K562 (cell line): ENCODE results near the gene KRT16. TPM values are rescaled to one million over a fixed set of nuclear protein-coding genes. Genes with fewer than 3 reads are reported as not detected.
"Not testable (repeated sequence)": the region's sequence is repeated elsewhere in the genome, so short reads cannot be mapped to it uniquely, and the experiment has no call there.

Source experiments
- ATAC-seq: fragments of 200-7000 bp; cut with Tn5 transposase; 3 replicates; pipeline ENCODE4 v1.9.1; 2020; ENCODE audit warnings: moderate library complexity
- BruUV-seq: library from RNA; stranded (reverse); fragments of 400-500 nt; replicated peaks from 2 replicates; lab custom pipeline; 2021; lab: Mats Ljungman, UMichigan
- CTCF ChIA-PET: fragments of 300-600 bp; formaldehyde crosslinking; extraction: SDS; loops from one replicate; lab custom pipeline; 2021; ENCODE audit warnings: low intra/inter-chr PET ratio; lab: Yijun Ruan, JAX
- POLR2A ChIA-PET: fragments of 300-600, 350-650 bp; sonication (Branson Sonifier 250); formaldehyde crosslinking; extraction: SDS; loops from one replicate; lab custom pipeline; 2021; ENCODE audit warnings: antibody characterized with exemption, inconsistent platforms; lab: Yijun Ruan, JAX
- DNase-seq, 4 experiments: peaks; one replicate each; pipeline versions ENCODE4 v3.0.0 to v3.0.0-alpha.2; 2011 to 2018; ENCODE audit warnings: low spot score in 3 of 4, mixed read lengths in 3 of 4; ENCODE audit errors: extremely low read depth in 1 of 4
- FAIRE-seq: peaks from 2 replicates; lab custom pipeline; 2011; peaks lifted over from hg19 to GRCh38; lab: Jason Lieb, UNC
- H2AFZ ChIP-seq: 2 replicates; pipeline ENCODE4 v1.6.0; 2011; ENCODE audit warnings: low read depth, low read length, control low read depth, inconsistent platforms
- H3K27ac ChIP-seq: fragments of 200-600 bp; 3 replicates; pipeline ENCODE4 v1.8.0; 2011; ENCODE audit warnings: low read depth, mild to moderate bottlenecking, control low read depth, inconsistent platforms, low read length, moderate library complexity, mixed read lengths; ENCODE audit errors: extremely low read depth
- H3K27me3 ChIP-seq, 2 experiments: fragments of 300-600 bp in 1 of 2; 2 replicates in 1 of 2; 3 replicates in 1 of 2; pipeline versions ENCODE4 v1.6.0 to v1.8.0; 2011; ENCODE audit warnings: inconsistent platforms in 2 of 2, low read length in 2 of 2, mild to moderate bottlenecking in 1 of 2, mixed read lengths in 1 of 2, moderate library complexity in 1 of 2; ENCODE audit not compliant: control insufficient read depth in 2 of 2, insufficient read depth in 2 of 2
- H3K36me3 ChIP-seq: fragments of 300-600 bp; 3 replicates; pipeline ENCODE4 v1.8.0; 2011; ENCODE audit warnings: mild to moderate bottlenecking, low read length, inconsistent platforms; ENCODE audit not compliant: control insufficient read depth, insufficient read depth
- H3K4me1 ChIP-seq, 2 experiments: fragments of 200-600 bp in 1 of 2; replicated peaks in 1 of 2; 2 replicates in 1 of 2; 3 replicates in 1 of 2; pipeline versions ENCODE4 v1.5.1 to v1.8.0; 2011; ENCODE audit warnings: inconsistent platforms in 2 of 2, low read length in 2 of 2, mild to moderate bottlenecking in 1 of 2, mixed read lengths in 1 of 2, moderate library complexity in 1 of 2; ENCODE audit not compliant: control insufficient read depth in 2 of 2, insufficient read depth in 2 of 2
- H3K4me2 ChIP-seq: 2 replicates; pipeline ENCODE4 v1.6.1; 2011; ENCODE audit warnings: low read length, control low read depth, inconsistent platforms, mixed read lengths; ENCODE audit not compliant: insufficient read depth
- H3K4me3 ChIP-seq: fragments of 200-600 bp; sonication (generic), shearing (Covaris generic); 2 replicates; pipeline ENCODE4 v1.5.1; 2016; ENCODE audit warnings: control low read depth, inconsistent platforms
- H3K79me2 ChIP-seq: fragments of 200-600 bp; 3 replicates; pipeline ENCODE4 v1.8.0; 2011; ENCODE audit warnings: low read length, inconsistent platforms; ENCODE audit not compliant: control insufficient read depth, insufficient read depth
- H3K9ac ChIP-seq, 2 experiments: 2 replicates each; pipeline versions ENCODE4 v1.6.0 to v1.6.1; 2011; ENCODE audit warnings: low read depth in 2 of 2, low read length in 2 of 2, control low read depth in 1 of 2, inconsistent platforms in 1 of 2, mild to moderate bottlenecking in 1 of 2, mixed read lengths in 1 of 2; ENCODE audit not compliant: insufficient read depth in 1 of 2
- H3K9me1 ChIP-seq: one replicate; pipeline ENCODE4 v1.6.0; 2011; ENCODE audit warnings: inconsistent platforms, mild to moderate bottlenecking, low read length, moderate library complexity; ENCODE audit not compliant: control insufficient read depth, insufficient read depth
- H3K9me3 ChIP-seq: replicated peaks from 2 replicates; pipeline ENCODE4 v1.5.1; 2011; ENCODE audit warnings: low read depth, low read length, inconsistent platforms; ENCODE audit not compliant: control insufficient read depth, insufficient read depth
- H4K20me1 ChIP-seq: replicated peaks from 2 replicates; pipeline ENCODE4 v1.6.1; 2011; ENCODE audit warnings: low read length, inconsistent platforms, mixed read lengths; ENCODE audit not compliant: control insufficient read depth, insufficient read depth
- WGBS: fragments of 100-300 bp; shearing (Covaris generic); methylation state at CpG from one replicate; pipeline ENCODE4 v1.1.6; 2016; ENCODE audit warnings: low coverage, mixed read lengths; ENCODE audit not compliant: insufficient coverage; ENCODE audit errors: missing lambda C conversion rate; 5-methylcytosine and 5-hydroxymethylcytosine counted together
- in situ Hi-C: fragments of 300-500 bp; cut with MboI; formaldehyde crosslinking; loops from 4 replicates; pipeline ENCODE4 v1.15.0; 2018; ENCODE audit warnings: inconsistent platforms, mixed read lengths
- intact Hi-C: fragments of 100-400 bp; cut with micrococcal nuclease; formaldehyde crosslinking; loops from 2 replicates; pipeline ENCODE4 v1.14.2; 2022
- polyA plus RNA-seq, 8 experiments: library from polyadenylated mRNA; depleted of rRNA in 4 of 8; stranded (reverse) in 5 of 8; unstranded in 3 of 8; fragments of >200 nt; fragmentation: Nextera tagmentation in 2 of 8; fragmentation: Illumina TruSeq in 1 of 8; extraction: Ambion mirVana in 2 of 8; extraction: Trizol in 1 of 8; gene quantifications; 2 replicates each; pipeline versions ENCODE4 v1.2.1 to v1.2.3, GENCODE V29; 2011 to 2014; ENCODE audit warnings: inconsistent platforms in 1 of 8, missing spikeins in 1 of 8
- total RNA-seq, 7 experiments: library from RNA; depleted of rRNA in 6 of 7; stranded (reverse); fragments of >200 nt in 6 of 7; fragmentation: Illumina TruSeq in 2 of 7; extraction: Trizol in 2 of 7; gene quantifications; 2 replicates each; pipeline versions ENCODE4 v1.2.1 to v1.2.3, GENCODE V29; 2011 to 2021; ENCODE audit warnings: low replicate concordance in 1 of 7

Gene KRT16
- total and polyA plus RNA-seq, 9 of the 15 experiments (the other 6 are each of a cell fraction or from before 2014, with no cell fraction given): 0.04 TPM; not detected in 8

DNA sequence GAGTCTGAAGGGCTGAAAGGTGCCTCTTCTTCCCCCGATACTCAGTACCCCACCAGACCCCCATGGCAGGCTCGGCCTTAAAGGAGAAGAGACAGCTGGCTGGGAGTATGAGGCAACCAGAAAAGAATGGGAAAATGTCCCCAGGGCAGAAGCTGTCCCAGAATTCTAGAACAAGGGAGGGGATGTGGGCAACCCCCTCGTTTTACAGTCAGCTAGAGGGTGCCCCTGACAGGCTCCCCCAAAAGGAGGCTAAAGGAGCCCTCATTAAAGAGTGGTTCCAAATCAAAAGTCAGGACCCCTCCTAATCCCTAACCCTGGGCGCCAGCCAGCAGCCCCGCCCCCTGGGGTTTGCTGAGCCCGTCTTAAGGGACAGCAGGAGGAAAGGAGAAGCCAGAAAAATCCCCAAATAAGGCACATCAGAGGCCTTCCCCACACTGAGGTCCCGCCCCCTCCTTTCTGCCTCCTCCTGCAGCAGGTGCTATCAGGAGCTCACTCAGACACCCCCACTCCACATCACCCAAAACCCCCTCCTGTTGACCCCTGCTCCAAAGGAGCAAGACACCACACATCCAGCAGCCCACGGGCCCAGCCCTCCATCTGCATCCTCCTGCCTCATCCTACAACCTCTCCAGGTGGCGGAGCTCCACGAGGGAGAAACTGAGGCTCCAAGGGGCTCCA, 10.8 kb upstream of the KRT16 start:
- WGBS: 3% methylated on average over 6 of the region's 10 CpGs
- POLR2A ChIA-PET: interaction anchor here (0.6 to 1.1 kb wide), 2 partner anchors 69 to 1179 kb away, joined by 3 read pairs; no protein-coding TSS in a partner anchor
- ATAC-seq, H3K36me3 ChIP-seq, H3K4me3 ChIP-seq, H3K9me1 ChIP-seq, H3K9me3 ChIP-seq, H3K27ac ChIP-seq, H2AFZ ChIP-seq, CTCF ChIA-PET, DNase-seq, H3K4me2 ChIP-seq, H3K9ac ChIP-seq, H4K20me1 ChIP-seq, BruUV-seq, H3K79me2 ChIP-seq, in situ Hi-C loops, FAIRE-seq, intact Hi-C loops: not testable (repeated sequence)
- Histone ChIP-seq H3K4me1 (peaks cover 0 to 19% of the 10 kb centered on the region in 2 experiments; a peak in 2 of 5 replicates), H3K27me3 (peaks cover 2 to 52% of the 10 kb centered on the region in 2 experiments; a peak in 2 of 5 replicates)

DNA sequence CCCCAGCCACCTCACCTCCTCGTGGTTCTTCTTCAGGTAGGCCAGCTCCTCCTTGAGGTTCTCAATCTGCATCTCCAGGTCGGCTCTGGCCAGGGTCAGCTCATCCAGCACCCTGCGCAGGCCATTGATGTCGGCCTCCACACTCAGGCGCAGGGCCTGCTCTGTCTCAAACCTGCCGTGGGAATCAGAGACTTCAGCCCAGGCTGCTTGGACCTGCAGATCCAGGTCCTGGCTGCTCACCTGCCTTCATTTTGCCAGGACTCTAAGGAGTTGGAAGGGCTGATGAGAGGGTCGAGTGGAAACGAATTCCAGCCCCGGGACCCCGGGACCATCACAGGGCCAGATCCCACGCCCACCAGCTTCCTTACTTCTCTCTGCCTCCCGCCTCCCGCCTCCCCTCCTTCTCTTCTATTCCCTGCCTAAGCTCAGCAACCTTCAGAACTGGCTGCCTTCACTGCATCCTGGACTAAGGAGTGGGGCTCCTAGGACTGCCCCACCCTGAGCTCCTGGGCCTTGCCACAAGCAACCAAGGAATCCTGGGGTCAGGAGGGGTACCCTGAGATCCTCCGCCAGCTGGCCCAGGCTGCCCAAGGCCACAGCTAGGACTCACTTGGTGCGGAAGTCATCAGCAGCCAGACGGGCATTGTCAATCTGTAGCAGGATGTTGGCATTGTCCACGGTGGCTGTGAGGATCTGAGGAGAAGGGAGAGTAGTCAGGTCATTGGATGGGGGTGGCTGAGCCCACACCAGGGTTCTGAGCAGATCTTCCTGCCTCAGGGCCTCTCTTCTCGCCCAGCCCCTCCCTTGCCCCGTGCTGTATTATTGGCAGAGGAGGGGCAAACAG, 10.0 kb upstream of the KRT16 start:
- H3K9me3 ChIP-seq, H4K20me1 ChIP-seq, H2AFZ ChIP-seq, FAIRE-seq, H3K79me2 ChIP-seq, H3K4me2 ChIP-seq, DNase-seq, BruUV-seq, H3K36me3 ChIP-seq, ATAC-seq, H3K9me1 ChIP-seq, CTCF ChIA-PET, in situ Hi-C loops, intact Hi-C loops, H3K27ac ChIP-seq, H3K4me3 ChIP-seq, H3K9ac ChIP-seq: not testable (repeated sequence)
- Histone ChIP-seq H3K27me3 (peaks cover 2 to 44% of the 10 kb centered on the region in 2 experiments; a peak in 2 of 5 replicates), H3K4me1 (peaks cover 0 to 15% of the 10 kb centered on the region in 2 experiments; a peak in 2 of 5 replicates)
- WGBS: 3% methylated on average over 16 of the region's 19 CpGs
- POLR2A ChIA-PET: interaction anchor here (0.6 kb wide), 3 partner anchors 145 to 1179 kb away, joined by 3 to 4 read pairs (median 3); no protein-coding TSS in a partner anchor
